Hematopoietic multipotent progenitor cell treated with erythropoietin and hydrocortisone succinate and interleukin-3 and kit ligand, for 4 days (in vitro differentiated cells): Measurements from ENCODE around the gene PCNP.
"Not testable (repeated sequence)": the region's sequence is repeated elsewhere in the genome, so short reads cannot be mapped to it uniquely, and the experiment has no call there.

Experiments used
- DNase-seq: peaks from one replicate; pipeline ENCODE4 v3.0.0-alpha.2; 2015

The PCNP gene, protein sequence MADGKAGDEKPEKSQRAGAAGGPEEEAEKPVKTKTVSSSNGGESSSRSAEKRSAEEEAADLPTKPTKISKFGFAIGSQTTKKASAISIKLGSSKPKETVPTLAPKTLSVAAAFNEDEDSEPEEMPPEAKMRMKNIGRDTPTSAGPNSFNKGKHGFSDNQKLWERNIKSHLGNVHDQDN

DNA sequence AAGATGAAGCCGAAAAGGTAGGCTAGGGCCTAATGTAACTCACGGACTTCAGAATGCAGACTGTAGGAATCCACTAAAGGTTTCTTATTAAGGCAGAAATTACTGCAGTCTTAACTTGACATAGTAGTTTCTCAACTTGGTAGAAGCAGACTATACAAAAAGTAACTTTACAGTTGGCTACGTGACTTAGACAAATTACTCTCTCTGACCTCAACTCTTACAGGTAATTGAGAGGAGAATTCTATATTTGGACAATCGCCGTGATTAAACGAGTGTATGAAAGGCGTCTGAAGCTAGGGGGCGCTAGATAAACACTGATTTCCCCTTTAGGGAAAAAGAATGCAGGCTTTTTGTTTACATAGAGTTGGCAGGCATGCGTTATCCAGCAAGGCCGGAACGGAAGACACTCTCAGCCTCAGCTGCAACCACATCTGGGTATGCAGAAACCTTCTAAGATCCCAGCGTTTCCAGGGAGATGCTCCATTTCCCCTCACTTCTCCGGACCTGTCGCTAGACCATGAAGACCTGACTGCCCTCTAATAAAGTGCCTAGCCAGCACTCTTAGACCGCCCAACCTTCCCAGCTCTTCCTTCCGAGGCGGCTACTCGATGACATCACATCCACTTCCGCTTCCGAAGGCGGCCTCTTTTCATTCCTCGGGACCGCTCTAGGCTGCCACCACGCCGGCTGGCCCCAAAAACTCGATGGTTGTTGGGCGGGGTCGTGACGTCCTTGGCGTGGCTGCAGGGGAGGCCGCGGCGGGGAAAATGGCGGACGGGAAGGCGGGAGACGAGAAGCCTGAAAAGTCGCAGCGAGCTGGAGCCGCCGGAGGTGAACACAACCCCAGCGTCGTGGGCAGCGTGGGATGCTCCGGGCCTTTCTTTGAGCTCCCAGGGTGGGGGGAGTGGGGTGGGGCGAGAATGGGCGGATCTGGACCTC lies at the start of gene PCNP:
Gene PCNP, plus strand, starts transcription at position 732 of the 939 bp plus-strand sequence. Its CDS starts 36 bp downstream, at position 768.
- peak; percentile 100 for DNase-seq

DNA sequence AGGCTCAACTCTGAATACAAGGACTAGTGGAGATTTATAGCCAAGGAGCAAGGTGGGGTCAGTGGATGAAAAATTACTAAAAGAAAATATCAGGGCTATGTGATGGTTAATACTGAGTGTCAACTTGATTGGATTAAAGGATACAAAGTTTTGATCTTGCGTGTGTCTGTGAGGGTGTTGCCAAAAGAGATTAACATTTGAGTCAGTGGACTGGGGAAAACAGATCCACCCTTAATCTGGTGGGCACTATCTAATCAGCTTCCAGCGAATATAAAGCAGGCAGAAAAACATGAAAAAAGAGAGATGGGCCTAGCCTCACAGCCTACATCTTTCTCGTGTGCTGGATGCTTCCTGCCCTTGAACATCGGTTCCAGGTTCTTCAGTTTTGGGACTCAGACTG lies 46.5 kb upstream of the PCNP start:
- DNase-seq, result peak; percentile 68

- no peak for DNase-seq
Observed at GRCh38 chr3:101527906-101528305, 46.1 kb upstream of the PCNP start.

DNA sequence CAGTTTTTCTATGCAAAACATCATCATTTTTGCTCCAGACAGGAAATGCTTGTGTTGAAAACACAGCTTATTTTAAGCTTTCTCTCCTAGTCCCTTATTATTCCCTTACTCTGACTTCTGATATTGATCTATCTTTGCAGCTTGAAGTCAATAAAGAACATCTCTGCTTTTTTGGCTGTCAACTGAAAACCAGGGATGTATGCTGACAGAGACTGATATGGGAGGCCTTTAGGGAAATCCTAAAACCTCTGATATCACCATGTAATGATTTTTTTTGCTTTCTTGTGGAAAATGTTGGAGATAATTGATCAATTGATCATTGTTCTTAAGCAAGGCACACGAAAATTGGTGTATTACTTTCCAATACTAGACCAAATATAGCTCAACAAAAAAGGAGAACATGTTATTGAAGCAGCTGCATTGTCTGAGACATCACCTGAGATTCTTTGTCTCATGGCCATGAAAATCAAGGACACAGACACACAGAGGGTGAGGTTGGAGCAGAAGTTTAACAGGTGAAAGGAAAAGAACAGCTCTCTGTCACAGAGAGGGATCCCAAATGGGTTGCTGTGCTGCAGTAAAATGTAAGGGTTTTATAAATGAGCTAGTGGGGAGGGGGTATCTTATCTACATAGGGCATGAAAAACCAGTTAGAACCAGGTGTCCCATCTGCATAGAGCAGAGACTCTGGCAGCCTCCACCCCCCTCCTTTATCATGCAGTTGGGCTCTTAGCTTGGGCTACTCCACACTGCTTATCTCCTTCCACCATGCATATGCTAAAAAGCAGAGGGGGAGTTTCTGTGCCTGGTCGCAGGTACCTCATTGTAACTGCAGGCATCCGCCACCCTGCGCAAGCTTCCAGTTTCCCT lies 43.9 kb upstream of the PCNP start:
- peak; percentile 96 for DNase-seq

- no peak for DNase-seq
Observed at GRCh38 chr3:101530686-101531047, 43.3 kb upstream of the PCNP start.

DNA sequence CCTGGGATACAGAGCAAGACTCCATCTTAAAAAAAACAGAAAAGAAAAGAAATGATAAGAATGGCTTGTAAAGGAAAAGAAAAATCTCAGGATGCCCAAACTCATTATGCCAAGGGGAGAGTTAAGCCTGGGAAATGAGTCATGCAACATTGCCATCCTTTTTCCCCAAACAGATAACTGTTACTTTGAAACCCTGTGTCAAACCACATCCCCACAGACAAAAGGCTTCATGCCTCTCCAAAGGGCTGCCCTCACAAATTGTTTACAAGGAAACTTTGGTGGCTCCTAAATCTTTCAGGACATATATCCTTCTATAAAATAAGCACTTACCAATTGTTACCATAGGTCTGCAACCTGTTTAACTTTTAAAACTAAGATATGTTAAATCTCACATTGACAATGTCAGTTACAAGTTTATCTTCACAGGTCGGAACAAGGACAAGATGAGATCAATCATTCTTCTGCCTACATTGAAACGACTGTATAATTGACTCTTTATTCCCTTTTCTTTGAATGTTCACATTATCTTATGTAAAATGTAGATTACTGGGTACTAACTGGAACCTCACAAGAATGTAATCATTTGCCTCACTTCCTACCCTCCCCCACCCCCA lies 42.4 kb upstream of the PCNP start:
- peak; percentile 58 for DNase-seq

- no peak for DNase-seq
Observed at GRCh38 chr3:101532783-101533602, 41.0 kb upstream of the PCNP start.

DNA sequence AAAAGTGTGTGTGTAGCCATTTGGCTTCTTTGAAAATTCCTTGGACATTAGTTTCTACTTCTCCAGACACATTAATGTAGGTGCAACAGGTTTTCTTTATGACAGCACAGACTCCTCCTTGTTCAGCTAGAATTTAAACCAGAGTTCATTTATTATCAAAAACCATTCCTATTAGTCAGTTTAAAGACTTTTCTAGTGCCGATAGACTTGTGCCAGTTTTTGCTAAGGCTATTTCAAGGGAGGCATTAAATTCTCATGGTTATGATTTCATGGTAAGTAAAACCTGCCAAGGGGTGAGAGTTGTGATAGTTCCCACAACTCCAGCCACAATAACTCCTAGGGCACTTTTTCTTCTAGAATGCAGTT lies 40.4 kb upstream of the PCNP start:
- DNase-seq, result no peak

GRCh38 chr3:101535221-101535620 lies 38.8 kb upstream of the PCNP start:
- DNase-seq, result no peak

GRCh38 chr3:101536266-101536665 lies 37.7 kb upstream of the PCNP start:
- no peak for DNase-seq

DNA sequence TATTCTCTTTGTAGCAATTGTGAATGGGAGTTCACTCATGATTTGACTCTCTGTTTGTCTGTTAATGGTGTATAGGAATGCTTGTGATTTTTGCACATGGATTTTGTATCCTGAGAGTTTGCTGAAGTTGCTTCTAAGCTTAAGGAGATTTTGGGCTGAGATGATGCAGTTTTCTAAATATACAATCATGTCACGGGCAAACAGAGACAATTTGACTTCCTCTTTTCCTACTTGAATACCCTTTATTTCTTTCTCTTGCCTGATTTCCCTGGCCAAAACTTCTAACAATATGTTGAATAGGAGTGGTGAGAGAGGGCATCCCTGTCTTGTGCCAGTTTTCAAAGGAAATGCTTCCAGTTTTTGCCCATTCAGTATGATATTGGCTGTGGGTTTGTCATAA lies 37.0 kb upstream of the PCNP start:
- DNase-seq, result not testable (repeated sequence)

DNA sequence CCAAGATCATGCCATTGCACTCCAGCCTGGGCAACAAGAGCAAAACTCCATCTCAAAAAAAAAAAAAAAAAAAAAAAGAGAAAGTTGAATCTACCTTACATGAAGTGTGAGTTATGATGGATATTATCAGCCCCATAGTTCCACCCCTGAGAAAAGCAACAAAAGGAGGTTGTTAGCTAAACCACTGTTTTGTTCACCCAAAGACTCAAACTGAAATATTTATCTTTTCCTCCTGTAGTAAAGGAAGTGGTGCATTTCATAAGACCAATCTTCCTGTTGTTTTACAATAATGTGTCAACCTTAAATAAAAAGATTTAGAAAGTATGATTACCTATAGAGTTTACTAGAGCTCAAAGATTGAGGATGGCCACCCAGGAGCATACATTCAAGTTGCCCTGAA lies 31.0 kb upstream of the PCNP start:
- peak; percentile 40 for DNase-seq

GRCh38 chr3:101544161-101544850 lies 29.7 kb upstream of the PCNP start:
- DNase-seq, result no peak

DNA sequence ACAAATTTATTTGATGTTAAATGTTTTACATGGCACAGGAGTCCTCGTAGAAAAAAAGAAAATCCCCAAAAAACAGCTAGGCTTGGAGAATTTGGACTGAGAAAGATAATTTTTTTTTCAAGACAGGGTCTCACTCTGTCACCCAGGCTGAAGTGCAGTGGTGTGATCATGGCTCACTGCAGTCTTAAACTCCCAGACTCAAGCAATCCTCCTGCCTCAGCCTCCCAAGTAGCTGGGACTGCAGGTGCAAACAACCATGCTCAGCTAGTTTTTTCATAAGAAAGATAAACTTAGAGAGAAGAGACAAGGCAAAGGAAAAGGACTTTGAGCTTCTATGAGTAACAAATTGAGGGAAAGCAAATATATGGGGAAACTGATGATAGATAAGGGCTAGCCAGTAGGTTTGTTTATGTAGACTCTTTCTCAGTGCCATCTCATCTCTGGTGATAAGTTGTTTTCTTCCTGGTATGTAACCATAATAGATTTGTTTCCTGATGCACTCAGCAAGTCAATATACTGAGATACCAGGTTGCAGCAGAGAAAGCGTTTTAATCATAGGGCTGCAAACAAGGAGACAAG lies 25.4 kb upstream of the PCNP start:
- no peak for DNase-seq

DNA sequence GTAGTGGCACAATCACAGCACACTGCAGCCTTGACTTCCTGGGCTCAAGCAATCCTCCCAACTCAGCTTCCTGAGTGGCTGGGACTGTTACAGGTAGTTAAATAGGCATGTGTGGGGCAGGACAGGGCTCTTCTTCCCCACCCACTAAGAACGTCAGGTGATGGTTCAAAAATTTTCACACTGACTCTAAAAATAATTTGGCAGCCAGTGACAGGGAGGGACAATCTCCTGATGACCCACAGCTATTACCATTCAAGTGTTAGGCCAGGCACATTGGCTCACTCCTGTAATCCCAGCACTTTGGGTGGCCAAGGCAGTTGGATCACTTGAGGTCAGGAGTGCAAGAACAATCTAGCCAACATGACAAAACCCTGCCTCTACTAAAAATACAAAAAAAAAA lies 24.5 kb upstream of the PCNP start:
- DNase-seq, result no peak

- not testable (repeated sequence) for DNase-seq
Observed at GRCh38 chr3:101551359-101552081, 22.5 kb upstream of the PCNP start.

DNA sequence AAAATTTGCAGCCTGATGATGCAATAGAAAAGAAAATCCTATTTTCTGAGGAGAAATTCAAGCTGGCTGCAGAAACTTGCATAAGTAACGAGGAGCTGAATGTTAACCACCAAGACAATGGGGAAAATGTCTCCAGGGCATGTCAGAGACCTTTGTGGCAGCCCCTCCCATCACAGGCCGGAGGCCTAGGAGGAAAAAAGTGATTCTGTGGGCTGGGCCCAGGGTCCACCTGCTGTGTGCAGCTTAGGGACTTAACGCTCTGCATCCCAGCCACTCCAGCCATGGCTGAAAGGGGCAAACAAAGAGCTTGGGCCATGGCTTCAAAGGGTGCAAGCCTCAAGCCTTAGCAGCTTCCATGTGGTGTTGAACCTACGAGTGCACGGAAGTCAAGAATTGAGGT lies 20.6 kb upstream of the PCNP start:
- not testable (repeated sequence) for DNase-seq

DNA sequence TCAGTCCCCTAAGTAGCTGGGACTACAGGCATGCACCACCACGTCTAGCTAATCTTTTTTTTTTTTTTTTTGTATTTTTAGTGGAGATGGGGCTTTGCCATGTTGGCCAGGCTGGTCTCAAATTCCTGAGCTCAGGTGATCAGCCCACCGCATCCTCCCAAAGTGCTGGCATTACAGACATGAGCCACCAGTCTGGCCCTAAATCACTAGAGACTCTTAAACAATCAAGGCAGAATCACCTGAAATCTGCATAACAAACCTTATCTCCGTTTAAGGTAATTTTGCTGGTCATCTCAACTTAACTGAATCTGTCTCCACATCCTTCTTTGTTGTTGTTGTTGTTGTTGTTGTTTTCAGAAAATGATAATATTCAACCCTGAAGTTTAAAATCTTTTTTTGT lies 17.9 kb upstream of the PCNP start:
- DNase-seq, result no peak

GRCh38 chr3:101561630-101562328 lies 12.2 kb upstream of the PCNP start, which contains the start of gene TRMT10C:
TSS of gene TRMT10C (plus strand) at chr3:101561868. CDS start at chr3:101564782, 2,914 bp downstream.
- peak; percentile 98 for DNase-seq
